ENCODE data around the gene HLTF.

- TF ChIP-seq CTCF (IDR thresholded peaks at IDR 0.05), result no peak
- no peak for TF ChIP-seq POLR2A (IDR thresholded peaks at IDR 0.05)
Observed at GRCh38 chr3:149058198-149058597, 28.1 kb downstream of the HLTF start.

Measured in right lobe of liver (tissue), 4 donors.